GM12878 (cell line): ENCODE data around the gene APOH. TPM values are rescaled to one million over a fixed set of nuclear protein-coding genes. Genes with fewer than 3 reads are reported as not detected.

Experiments
- ATAC-seq: fragments of 200-7000 bp; cut with Tn5 transposase; 3 replicates; pipeline ENCODE4 v1.9.1; 2020; ENCODE audit warnings: mild to moderate bottlenecking, moderate library complexity
- BruUV-seq: library from RNA; stranded (reverse); fragments of 400-500 nt; replicated peaks from 2 replicates; lab custom pipeline; 2021; lab: Mats Ljungman, UMichigan
- CTCF ChIA-PET: fragments of 300-600 bp; sonication (Branson Sonifier 250); formaldehyde crosslinking; extraction: SDS; loops from one replicate; lab custom pipeline; 2021; ENCODE audit warnings: inconsistent platforms; lab: Yijun Ruan, JAX
- POLR2A ChIA-PET: fragments of 350-600 bp; formaldehyde crosslinking; extraction: SDS; loops from one replicate; lab custom pipeline; 2021; ENCODE audit warnings: inconsistent platforms; lab: Charles Lee
- RAD21 ChIA-PET: fragments of 300-600 bp; sonication (Branson Sonifier 250); formaldehyde crosslinking; loops from one replicate; lab custom pipeline; 2023; ENCODE audit warnings: antibody characterized with exemption; ENCODE audit not compliant: unreplicated experiment; lab: Charles Lee
- SMC1A ChIA-PET: fragments of 300-600 bp; sonication (Branson Sonifier 250); formaldehyde crosslinking; loops from one replicate; lab custom pipeline; 2023; ENCODE audit not compliant: unreplicated experiment, uncharacterized antibody; lab: Charles Lee
- DNase-seq: peaks from one replicate; pipeline ENCODE4 v3.0.0-alpha.2; 2011; ENCODE audit warnings: low read depth, low spot score
- FAIRE-seq: peaks from 3 replicates; lab custom pipeline; 2011; peaks lifted over from hg19 to GRCh38; lab: Jason Lieb, UNC
- H2AFZ ChIP-seq: 2 replicates; pipeline ENCODE4 v1.6.0; 2011; ENCODE audit warnings: low read depth, low read length, control low read depth; ENCODE audit not compliant: control insufficient read depth
- H3K27ac ChIP-seq: 2 replicates; pipeline ENCODE4 v1.5.1; 2011; ENCODE audit warnings: control low read depth; ENCODE audit not compliant: control insufficient read depth, insufficient read depth
- H3K27me3 ChIP-seq, 2 experiments: replicated peaks in 1 of 2; 2 replicates each; pipeline versions ENCODE4 v1.6.0 to v1.6.1; 2011; ENCODE audit warnings: low read length in 1 of 2; ENCODE audit not compliant: control insufficient read depth in 2 of 2, insufficient read depth in 2 of 2
- H3K36me3 ChIP-seq, 2 experiments: 2 replicates each; pipeline ENCODE4 v1.5.1; 2011; ENCODE audit warnings: low read length in 1 of 2; ENCODE audit not compliant: control insufficient read depth in 2 of 2, insufficient read depth in 2 of 2
- H3K4me1 ChIP-seq: 2 replicates; pipeline ENCODE4 v1.6.1; 2011; ENCODE audit warnings: mild to moderate bottlenecking, low read length, moderate library complexity, mixed read lengths; ENCODE audit not compliant: control insufficient read depth, insufficient read depth
- H3K4me2 ChIP-seq: 2 replicates; pipeline ENCODE4 v1.6.0; 2011; ENCODE audit warnings: control low read depth; ENCODE audit not compliant: control insufficient read depth, insufficient read depth
- H3K4me3 ChIP-seq: fragments of 200-600 bp; sonication (generic); 2 replicates; pipeline ENCODE4 v1.5.1; 2016
- H3K79me2 ChIP-seq: 2 replicates; pipeline ENCODE4 v1.6.0; 2011; ENCODE audit warnings: low read length; ENCODE audit not compliant: control insufficient read depth, insufficient read depth
- H3K9ac ChIP-seq: 2 replicates; pipeline ENCODE4 v1.8.0; 2011; ENCODE audit warnings: low read length, control low read depth, mixed read lengths; ENCODE audit not compliant: control insufficient read depth, insufficient read depth
- H3K9me3 ChIP-seq: replicated peaks from 3 replicates; pipeline ENCODE4 v1.5.1; 2011; ENCODE audit warnings: mild to moderate bottlenecking, low read length; ENCODE audit not compliant: control insufficient read depth, insufficient read depth
- H4K20me1 ChIP-seq: 2 replicates; pipeline ENCODE4 v1.6.0; 2011; ENCODE audit not compliant: control insufficient read depth, insufficient read depth
- ATF3 ChIP-seq: IDR thresholded peaks from 2 replicates; pipeline ENCODE4 v1.6.1; 2011; ENCODE audit warnings: low read depth, mild to moderate bottlenecking, low read length, moderate library complexity, borderline replicate concordance; ENCODE audit errors: extremely low read depth
- CREB1 ChIP-seq: IDR thresholded peaks from 2 replicates; pipeline ENCODE4 v1.6.1; 2012; ENCODE audit warnings: low read depth, mild to moderate bottlenecking, inconsistent platforms
- CREM ChIP-seq: IDR thresholded peaks from 2 replicates; pipeline ENCODE4 v1.6.1; 2014; ENCODE audit warnings: antibody characterized with exemption, low read depth
- DPF2 ChIP-seq: fragments of 450-650 bp; IDR thresholded peaks from 2 replicates; pipeline ENCODE4 v1.6.1; 2017; ENCODE audit warnings: mild to moderate bottlenecking
- EZH2 ChIP-seq: IDR thresholded peaks from 2 replicates; pipeline ENCODE4 v1.6.1; 2012; ENCODE audit warnings: low read depth, mild to moderate bottlenecking, control low read depth, inconsistent platforms, low read length, borderline replicate concordance; ENCODE audit not compliant: control insufficient read depth
- GABPA ChIP-seq: IDR thresholded peaks from 2 replicates; pipeline ENCODE4 v1.6.1; 2014; ENCODE audit warnings: antibody characterized with exemption, low read depth, mild to moderate bottlenecking, inconsistent platforms
- GATAD2B ChIP-seq: fragments of 450-650 bp; conservative IDR thresholded peaks from 2 replicates; pipeline ENCODE4 v1.6.1; 2017; ENCODE audit warnings: low read depth, mild to moderate bottlenecking, moderate library complexity
- LARP7 ChIP-seq: fragments of 450-650 bp; IDR thresholded peaks from 2 replicates; pipeline ENCODE4 v1.6.1; 2017; ENCODE audit warnings: mild to moderate bottlenecking
- NR2F1 ChIP-seq: fragments of 450-650 bp; conservative IDR thresholded peaks from 2 replicates; pipeline ENCODE4 v1.6.1; 2017; ENCODE audit warnings: mild to moderate bottlenecking
- POU2F2 ChIP-seq: IDR thresholded peaks from 3 replicates; pipeline ENCODE4 v1.6.1; 2011; ENCODE audit warnings: low read depth, mild to moderate bottlenecking, low read length, borderline replicate concordance
- SRF ChIP-seq, 2 experiments: IDR thresholded peaks; 2 replicates each; pipeline ENCODE4 v1.6.1; 2011; ENCODE audit warnings: low read depth in 2 of 2, low read length in 2 of 2, mild to moderate bottlenecking in 1 of 2, moderate library complexity in 1 of 2
- USF2 ChIP-seq: IDR thresholded peaks from 2 replicates; pipeline ENCODE4 v1.6.1; 2011; ENCODE audit warnings: low read depth, low read length, improper control_type of control experiment, borderline replicate concordance
- YBX1 ChIP-seq: fragments of 450-650 bp; IDR thresholded peaks from 2 replicates; pipeline ENCODE4 v1.6.1; 2016; ENCODE audit warnings: antibody characterized with exemption
- ZBTB4 ChIP-seq: fragments of 450-650 bp; formaldehyde crosslinking; IDR thresholded peaks from 2 replicates; pipeline ENCODE4 v1.4.0; 2022; ENCODE audit warnings: mild to moderate bottlenecking, moderate library complexity
- ZNF687 ChIP-seq: fragments of 450-650 bp; IDR thresholded peaks from 2 replicates; pipeline ENCODE4 v1.6.1; 2017; ENCODE audit warnings: mild to moderate bottlenecking, moderate library complexity
- WGBS: methylation state at CpG from one replicate; pipeline ENCODE4 v1.1.6; 2016; ENCODE audit warnings: low lambda C conversion rate; ENCODE audit not compliant: insufficient replicate concordance, insufficient coverage; ENCODE audit errors: missing lambda C conversion rate; 5-methylcytosine and 5-hydroxymethylcytosine counted together
- in situ Hi-C: fragments of 300-500 bp; cut with MboI; formaldehyde crosslinking; loops from 9 replicates; pipeline ENCODE4 v1.14.3; 2018; ENCODE audit warnings: mixed read lengths
- intact Hi-C: fragments of 100-400 bp; cut with micrococcal nuclease; formaldehyde crosslinking; loops from one replicate; pipeline ENCODE4 v1.14.2; 2022; ENCODE audit not compliant: unreplicated experiment
- polyA plus RNA-seq, 11 experiments: library from polyadenylated mRNA; depleted of rRNA in 4 of 11; unstranded in 6 of 11; stranded (reverse) in 5 of 11; fragments of >200 nt; fragmentation: Nextera tagmentation in 4 of 11; fragmentation: Illumina TruSeq in 1 of 11; extraction: Ambion mirVana in 4 of 11; extraction: Trizol in 1 of 11; gene quantifications; 1 replicate in 1 of 11; 2 replicates in 10 of 11; pipeline versions ENCODE4 v1.2.1 to v1.2.3, GENCODE V29; 2011 to 2016; ENCODE audit warnings: inconsistent platforms in 2 of 11, missing spikeins in 2 of 11, low read depth in 1 of 11
- total RNA-seq, 4 experiments: library from RNA; depleted of rRNA in 3 of 4; stranded (reverse); fragments of >200 nt in 3 of 4; fragmentation: Illumina TruSeq in 1 of 4; extraction: Trizol in 1 of 4; gene quantifications; 2 replicates each; pipeline versions ENCODE4 v1.2.1 to v1.2.3, GENCODE V29; 2013 to 2021

Gene APOH
- total and polyA plus RNA-seq, 10 of the 15 experiments (the other 5 are each of a cell fraction or from before 2014, with no cell fraction given): 1.8 TPM; not detected in 9

GRCh38 chr17:66230922-66231591, 1.8 kb upstream of the APOH start:
- ChIA-PET RAD21 (no interaction called here), CTCF (no interaction called here), SMC1A (no interaction called here), POLR2A (no interaction called here)
- no TSS peak for BruUV-seq
- Histone ChIP-seq H3K4me3 (no peak overlapping the region), H3K79me2 (no peaks in the 10 kb centered on the region), H3K27ac (no peak overlapping the region), H4K20me1 (no peaks in the 10 kb centered on the region), H3K9ac (no peak overlapping the region), H3K9me3 (no peaks in the 10 kb centered on the region), H3K4me2 (no peak overlapping the region), H3K27me3 (no peaks in the 10 kb centered on the region), H3K4me1 (no peaks in the 10 kb centered on the region), H2AFZ (no peak overlapping the region), H3K36me3 (no peaks in the 10 kb centered on the region)
- in situ Hi-C loops (no loop called here), intact Hi-C loops (no loop called here)
- no peak for TF ChIP-seq GABPA
- no peak for TF ChIP-seq ZNF687
- no peak for TF ChIP-seq NR2F1
- no peak for TF ChIP-seq YBX1
- TF ChIP-seq GATAD2B: no peak
- no peak for TF ChIP-seq EZH2
- no peak for TF ChIP-seq ZBTB4
- TF ChIP-seq CREB1: no peak
- no peak for TF ChIP-seq ATF3
- no peak for TF ChIP-seq SRF (IDR thresholded peaks at IDR 0.05; ENCODE audit: low read depth in 2 of 2, low read length in 2 of 2)
- TF ChIP-seq CREM: no peak
- no peak for TF ChIP-seq LARP7
- TF ChIP-seq POU2F2: no peak
- no peak for TF ChIP-seq DPF2
- no peak for TF ChIP-seq USF2
- 4% methylated on average over 4 of the region's 4 CpGs for WGBS
- no peak for FAIRE-seq
- ATAC-seq: no peak
- DNase-seq: no peak
